ENCODE results near the gene SPIRE2. TPM values are rescaled to one million over a fixed set of nuclear protein-coding genes. Genes with fewer than 3 reads are reported as not detected.
A peak's percentile ranks its signal among the peaks of the same experiment; 100 is the strongest.

SPIRE2 gene
- total and polyA plus RNA-seq, 2 of the 13 experiments (the other 11 are each of a cell fraction or from before 2014, with no cell fraction given): 13.3 to 37.5 TPM

GRCh38 chr16:89915303-89916232 is 87.3 kb downstream of the SPIRE2 start (continued):
- TF ChIP-seq ZSCAN22 (CRISPR knock-in tag; IDR thresholded peaks at IDR 0.05) (no peak; the same call in 1 of the 2 replicates), ZNF136 (CRISPR knock-in tag; IDR thresholded peaks at IDR 0.05; ENCODE audit: low read depth) (peak; percentile 95), RFX1 (IDR thresholded peaks at IDR 0.05) (no peak), MTERF4 (CRISPR knock-in tag; IDR thresholded peaks at IDR 0.05) (no peak), MEF2D (CRISPR knock-in tag; IDR thresholded peaks at IDR 0.05) (no peak), ZBTB21 (CRISPR knock-in tag; IDR thresholded peaks at IDR 0.05) (no peak), TBX2 (CRISPR knock-in tag; IDR thresholded peaks at IDR 0.05; ENCODE audit: borderline replicate concordance) (peak; percentile 91), ZNF251 (CRISPR knock-in tag; IDR thresholded peaks at IDR 0.05) (no peak), ATF7-NPFF (CRISPR knock-in tag; IDR thresholded peaks at IDR 0.05; ENCODE audit: low read depth) (peak; percentile 91), CAMTA2 (CRISPR knock-in tag; IDR thresholded peaks at IDR 0.05; ENCODE audit: borderline replicate concordance) (no peak), RELA (CRISPR knock-in tag; IDR thresholded peaks at IDR 0.05) (no peak), ZNF777 (CRISPR knock-in tag; IDR thresholded peaks at IDR 0.05) (peak; percentile 93), ZNF713 (CRISPR knock-in tag; IDR thresholded peaks at IDR 0.05) (0 out of 2 replicates have a peak, but pooled peaks have one; percentile 6), ZSCAN20 (CRISPR knock-in tag; IDR thresholded peaks at IDR 0.05; ENCODE audit: borderline replicate concordance) (peak; percentile 63; the same call in 1 of the 2 replicates), ZNF878 (CRISPR knock-in tag; IDR thresholded peaks at IDR 0.05) (no peak), ZFP36L1 (CRISPR knock-in tag; IDR thresholded peaks at IDR 0.05) (peak; percentile 97), NR2F2 (IDR thresholded peaks at IDR 0.05; ENCODE audit: borderline replicate concordance, low read depth) (no peak), THAP11 (CRISPR knock-in tag; IDR thresholded peaks at IDR 0.05) (peak; percentile 73), KDM6A (CRISPR knock-in tag; IDR thresholded peaks at IDR 0.05; ENCODE audit: low read depth) (peak; percentile 75), KDM5A (IDR thresholded peaks at IDR 0.05; ENCODE audit: borderline replicate concordance, low read length) (no peak), CEBPG (CRISPR knock-in tag; IDR thresholded peaks at IDR 0.05) (peak; percentile 7; the same call in 1 of the 2 replicates), CHD4 (IDR thresholded peaks at IDR 0.05; ENCODE audit: borderline replicate concordance, low read length) (no peak), CBFB (CRISPR knock-in tag; IDR thresholded peaks at IDR 0.05) (peak; percentile 84; the same call in 1 of the 2 replicates), GATAD1 (CRISPR knock-in tag; IDR thresholded peaks at IDR 0.05) (peak; percentile 74), RORA (CRISPR knock-in tag; IDR thresholded peaks at IDR 0.05) (no peak)
- TF ChIP-seq, protein P1, sequence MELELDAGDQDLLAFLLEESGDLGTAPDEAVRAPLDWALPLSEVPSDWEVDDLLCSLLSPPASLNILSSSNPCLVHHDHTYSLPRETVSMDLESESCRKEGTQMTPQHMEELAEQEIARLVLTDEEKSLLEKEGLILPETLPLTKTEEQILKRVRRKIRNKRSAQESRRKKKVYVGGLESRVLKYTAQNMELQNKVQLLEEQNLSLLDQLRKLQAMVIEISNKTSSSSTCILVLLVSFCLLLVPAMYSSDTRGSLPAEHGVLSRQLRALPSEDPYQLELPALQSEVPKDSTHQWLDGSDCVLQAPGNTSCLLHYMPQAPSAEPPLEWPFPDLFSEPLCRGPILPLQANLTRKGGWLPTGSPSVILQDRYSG (CRISPR knock-in tag; IDR thresholded peaks at IDR 0.05): peak; percentile 96
- TF ChIP-seq, protein P2, sequence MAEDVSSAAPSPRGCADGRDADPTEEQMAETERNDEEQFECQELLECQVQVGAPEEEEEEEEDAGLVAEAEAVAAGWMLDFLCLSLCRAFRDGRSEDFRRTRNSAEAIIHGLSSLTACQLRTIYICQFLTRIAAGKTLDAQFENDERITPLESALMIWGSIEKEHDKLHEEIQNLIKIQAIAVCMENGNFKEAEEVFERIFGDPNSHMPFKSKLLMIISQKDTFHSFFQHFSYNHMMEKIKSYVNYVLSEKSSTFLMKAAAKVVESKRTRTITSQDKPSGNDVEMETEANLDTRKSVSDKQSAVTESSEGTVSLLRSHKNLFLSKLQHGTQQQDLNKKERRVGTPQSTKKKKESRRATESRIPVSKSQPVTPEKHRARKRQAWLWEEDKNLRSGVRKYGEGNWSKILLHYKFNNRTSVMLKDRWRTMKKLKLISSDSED (CRISPR knock-in tag; IDR thresholded peaks at IDR 0.05): peak; percentile 88; the same call in 1 of the 2 replicates
- TF ChIP-seq, protein P3, sequence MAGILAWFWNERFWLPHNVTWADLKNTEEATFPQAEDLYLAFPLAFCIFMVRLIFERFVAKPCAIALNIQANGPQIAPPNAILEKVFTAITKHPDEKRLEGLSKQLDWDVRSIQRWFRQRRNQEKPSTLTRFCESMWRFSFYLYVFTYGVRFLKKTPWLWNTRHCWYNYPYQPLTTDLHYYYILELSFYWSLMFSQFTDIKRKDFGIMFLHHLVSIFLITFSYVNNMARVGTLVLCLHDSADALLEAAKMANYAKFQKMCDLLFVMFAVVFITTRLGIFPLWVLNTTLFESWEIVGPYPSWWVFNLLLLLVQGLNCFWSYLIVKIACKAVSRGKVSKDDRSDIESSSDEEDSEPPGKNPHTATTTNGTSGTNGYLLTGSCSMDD (CRISPR knock-in tag; IDR thresholded peaks at IDR 0.05): peak; percentile 77; the same call in 1 of the 2 replicates

Measured in HepG2 (cell line).